ENCODE data around the gene TMEM116. TPM values are rescaled to one million over a fixed set of nuclear protein-coding genes. Genes with fewer than 3 reads are reported as not detected.

TMEM116 gene
- polyA plus RNA-seq, 1 donor (not counting 4 experiments of a cell fraction or from before 2014, with no cell fraction given) = 7.7 TPM

DNA sequence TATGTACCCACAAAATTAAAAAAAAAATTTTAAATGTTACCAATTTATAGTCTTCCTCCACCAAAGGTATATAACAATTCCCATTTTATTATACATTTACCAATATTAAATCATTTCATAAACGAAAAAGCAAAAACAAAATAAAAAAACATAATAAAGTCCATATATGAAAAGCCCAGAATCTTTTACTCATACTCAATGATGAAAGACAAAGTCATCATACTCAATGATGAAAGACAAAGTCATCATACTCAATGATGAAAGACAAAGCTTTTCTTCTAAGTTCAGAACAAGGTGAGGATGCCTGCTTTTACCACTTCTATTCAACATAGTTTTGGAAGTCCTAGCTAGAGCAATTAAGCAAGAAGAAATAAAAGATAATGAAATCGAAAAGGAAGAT lies 28.1 kb downstream of the TMEM116 start:
- Histone ChIP-seq H3K9me3 (ENCODE audit: control insufficient read depth, low read depth, low read length) (no peaks in the 10 kb centered on the region), H3K4me3 (ENCODE audit: control insufficient read depth in 2 of 3, extremely low read depth in 1 of 3, insufficient read depth in 2 of 3, low read depth in 1 of 3, low read length in 3 of 3) (no peak overlapping the region), H3K9ac (ENCODE audit: control insufficient read depth, extremely low read depth, insufficient read depth, low read length) (no peak overlapping the region), H3K9me1 (ENCODE audit: control insufficient read depth, extremely low read depth, insufficient read depth, low read length) (no peaks in the 10 kb centered on the region), H3K79me2 (ENCODE audit: control insufficient read depth, insufficient read depth, low read length) (no peaks in the 10 kb centered on the region), H3K36me3 (ENCODE audit: control insufficient read depth in 2 of 2, extremely low read depth in 1 of 2, insufficient read depth in 2 of 2, low read length in 2 of 2) (no peaks in the 10 kb centered on the region), H3K27ac (ENCODE audit: control insufficient read depth, insufficient read depth, low read length) (no peak overlapping the region), H3K27me3 (ENCODE audit: control insufficient read depth, extremely low read depth, insufficient read depth, low read length) (no peaks in the 10 kb centered on the region), H3K4me2 (ENCODE audit: control insufficient read depth, extremely low read depth, insufficient read depth, low read depth, low read length) (no peak overlapping the region), H2AFZ (ENCODE audit: control insufficient read depth, low read length) (no peak overlapping the region), H4K20me1 (ENCODE audit: control insufficient read depth, extremely low read depth, insufficient read depth, low read length) (no peaks in the 10 kb centered on the region), H3K4me1 (ENCODE audit: control insufficient read depth, extremely low read depth, insufficient read depth, low read length) (no peaks in the 10 kb centered on the region)
- no peak for TF ChIP-seq EZH2 (IDR thresholded peaks at IDR 0.05; ENCODE audit: low read length)
- TF ChIP-seq, protein P1, sequence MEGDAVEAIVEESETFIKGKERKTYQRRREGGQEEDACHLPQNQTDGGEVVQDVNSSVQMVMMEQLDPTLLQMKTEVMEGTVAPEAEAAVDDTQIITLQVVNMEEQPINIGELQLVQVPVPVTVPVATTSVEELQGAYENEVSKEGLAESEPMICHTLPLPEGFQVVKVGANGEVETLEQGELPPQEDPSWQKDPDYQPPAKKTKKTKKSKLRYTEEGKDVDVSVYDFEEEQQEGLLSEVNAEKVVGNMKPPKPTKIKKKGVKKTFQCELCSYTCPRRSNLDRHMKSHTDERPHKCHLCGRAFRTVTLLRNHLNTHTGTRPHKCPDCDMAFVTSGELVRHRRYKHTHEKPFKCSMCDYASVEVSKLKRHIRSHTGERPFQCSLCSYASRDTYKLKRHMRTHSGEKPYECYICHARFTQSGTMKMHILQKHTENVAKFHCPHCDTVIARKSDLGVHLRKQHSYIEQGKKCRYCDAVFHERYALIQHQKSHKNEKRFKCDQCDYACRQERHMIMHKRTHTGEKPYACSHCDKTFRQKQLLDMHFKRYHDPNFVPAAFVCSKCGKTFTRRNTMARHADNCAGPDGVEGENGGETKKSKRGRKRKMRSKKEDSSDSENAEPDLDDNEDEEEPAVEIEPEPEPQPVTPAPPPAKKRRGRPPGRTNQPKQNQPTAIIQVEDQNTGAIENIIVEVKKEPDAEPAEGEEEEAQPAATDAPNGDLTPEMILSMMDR (optimal IDR thresholded peaks at IDR 0.05 in 1 of 3, IDR thresholded peaks at IDR 0.05 in 1 of 3, conservative IDR thresholded peaks at IDR 0.05 in 1 of 3; ENCODE audit: extremely low read depth in 1 of 3, insufficient read depth in 2 of 3, low read length in 3 of 3) = no peak
- DNase-seq (ENCODE audit: low read depth, low spot score) (no peak), FAIRE-seq (no peak)
- dilution Hi-C loops (cut with MboI; ENCODE audit: extremely low pct_ligation_motif_present, low sequenced_read_pairs) = no loop called here

DNA sequence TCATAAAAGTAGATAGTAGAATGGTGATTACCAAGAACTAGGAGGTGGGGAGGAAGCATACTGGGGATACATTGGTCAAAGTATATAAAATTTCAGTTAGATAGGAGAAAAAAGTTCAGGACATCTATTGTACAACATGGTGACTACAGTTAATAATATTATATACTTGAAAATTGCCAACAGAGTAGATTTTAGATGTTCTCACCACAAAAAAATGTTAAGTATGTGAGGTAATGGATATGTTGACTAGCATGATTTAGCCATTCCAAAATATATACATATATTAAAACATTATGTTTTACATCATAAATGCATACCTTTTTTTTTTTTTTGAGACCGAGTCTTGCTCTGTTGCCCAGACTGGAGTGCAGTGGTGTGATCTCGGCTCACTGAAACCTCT lies 31.0 kb downstream of the TMEM116 start:
- H3K27ac ChIP-seq (ENCODE audit: control insufficient read depth, insufficient read depth, low read length) = no peak overlapping the region
- H3K4me2 ChIP-seq (ENCODE audit: control insufficient read depth, extremely low read depth, insufficient read depth, low read depth, low read length) = no peak overlapping the region
- H3K4me1 ChIP-seq (ENCODE audit: control insufficient read depth, extremely low read depth, insufficient read depth, low read length) = no peaks in the 10 kb centered on the region
- no peaks in the 10 kb centered on the region for H3K36me3 ChIP-seq (ENCODE audit: control insufficient read depth in 2 of 2, extremely low read depth in 1 of 2, insufficient read depth in 2 of 2, low read length in 2 of 2)
- H3K9me1 ChIP-seq (ENCODE audit: control insufficient read depth, extremely low read depth, insufficient read depth, low read length) = no peaks in the 10 kb centered on the region
- H3K27me3 ChIP-seq (ENCODE audit: control insufficient read depth, extremely low read depth, insufficient read depth, low read length) = no peaks in the 10 kb centered on the region
- H4K20me1 ChIP-seq (ENCODE audit: control insufficient read depth, extremely low read depth, insufficient read depth, low read length) = no peaks in the 10 kb centered on the region
- dilution Hi-C loops (cut with MboI; ENCODE audit: extremely low pct_ligation_motif_present, low sequenced_read_pairs) = no loop called here
- no peak overlapping the region for H3K4me3 ChIP-seq (ENCODE audit: control insufficient read depth in 2 of 3, extremely low read depth in 1 of 3, insufficient read depth in 2 of 3, low read depth in 1 of 3, low read length in 3 of 3)
- H3K79me2 ChIP-seq (ENCODE audit: control insufficient read depth, insufficient read depth, low read length) = no peaks in the 10 kb centered on the region
- no peaks in the 10 kb centered on the region for H3K9me3 ChIP-seq (ENCODE audit: control insufficient read depth, low read depth, low read length)
- TF ChIP-seq, protein P1 (optimal IDR thresholded peaks at IDR 0.05 in 1 of 3, IDR thresholded peaks at IDR 0.05 in 1 of 3, conservative IDR thresholded peaks at IDR 0.05 in 1 of 3; ENCODE audit: extremely low read depth in 1 of 3, insufficient read depth in 2 of 3, low read length in 3 of 3) = no peak
- TF ChIP-seq EZH2 (IDR thresholded peaks at IDR 0.05; ENCODE audit: low read length) = no peak
- no peak for DNase-seq (ENCODE audit: low read depth, low spot score)
- no peak overlapping the region for H2AFZ ChIP-seq (ENCODE audit: control insufficient read depth, low read length)
- no peak for FAIRE-seq
- no peak overlapping the region for H3K9ac ChIP-seq (ENCODE audit: control insufficient read depth, extremely low read depth, insufficient read depth, low read length)
